Heart left ventricle (tissue), 16 donors: ENCODE data around the gene MIP. TPM values are rescaled to one million over a fixed set of nuclear protein-coding genes. Genes with fewer than 3 reads are reported as not detected.
A peak's percentile ranks its signal among the peaks of the same experiment; 100 is the strongest.
"Not testable (repeated sequence)": the region's sequence is repeated elsewhere in the genome, so short reads cannot be mapped to it uniquely, and the experiment has no call there.

Source experiments
- ATAC-seq, 4 donors: fragments of 200-7000 bp; cut with Tn5 transposase; one replicate each; pipeline ENCODE4 v1.9.1; 2020 to 2022; ENCODE audit warnings: moderate library complexity in 4 of 4, mild to moderate bottlenecking in 3 of 4, moderate number of reproducible peaks in 1 of 4
- DNase-seq, 5 donors: peaks; one replicate each; pipeline ENCODE4 v3.0.0-alpha.2; 2020
- H3K27ac ChIP-seq, 12 donors: fragments of 200-600 bp; sonication (generic) in 4 of 12; one replicate each; pipeline versions ENCODE4 v1.5.0 to v1.8.0; 2016 to 2022; ENCODE audit warnings: mild to moderate bottlenecking in 2 of 12
- H3K27me3 ChIP-seq, 9 donors: fragments of 200-600 bp; sonication (generic) in 2 of 9; one replicate each; pipeline versions ENCODE4 v1.5.1 to v1.8.0; 2016 to 2022; ENCODE audit warnings: mild to moderate bottlenecking in 3 of 9
- H3K36me3 ChIP-seq, 9 donors: fragments of 200-600 bp; sonication (generic) in 2 of 9; one replicate each; pipeline versions ENCODE4 v1.5.0 to v1.8.0; 2018 to 2022; ENCODE audit warnings: mild to moderate bottlenecking in 2 of 9
- H3K4me1 ChIP-seq, 12 donors: fragments of 200-600 bp; sonication (generic) in 4 of 12; one replicate each; pipeline versions ENCODE4 v1.5.0 to v1.8.0; 2016 to 2022; ENCODE audit warnings: mild to moderate bottlenecking in 3 of 12
- H3K4me3 ChIP-seq, 12 donors: fragments of 200-600 bp; sonication (generic) in 4 of 12; one replicate each; pipeline versions ENCODE4 v1.5.0 to v1.8.0; 2017 to 2022; ENCODE audit warnings: mild to moderate bottlenecking in 9 of 12, moderate library complexity in 4 of 12
- H3K9me3 ChIP-seq, 12 donors: fragments of 200-600 bp; sonication (generic) in 4 of 12; one replicate each; pipeline versions ENCODE4 v1.5.0 to v1.8.0; 2016 to 2022; ENCODE audit warnings: mild to moderate bottlenecking in 1 of 12
- POLR2A ChIP-seq, 2 donors: fragments of 450-650 bp; IDR thresholded peaks; one replicate each; pipeline ENCODE4 v1.6.1; 2017; ENCODE audit warnings: antibody characterized with exemption in 2 of 2, mild to moderate bottlenecking in 2 of 2, moderate library complexity in 2 of 2
- WGBS, 4 donors: extraction: QIAGEN DNeasy Blood & Tissue Kit in 2 of 4; methylation state at CpG; one replicate each; pipeline versions ENCODE4 v1.1.5 to v1.1.7; 2013 to 2018; 5-methylcytosine and 5-hydroxymethylcytosine counted together
- intact Hi-C, 10 donors: fragments of 100-400 bp; cut with DNase I; formaldehyde crosslinking; loops; one replicate each; pipeline versions ENCODE4 v1.11.1 to v1.14.2; 2022
- polyA plus RNA-seq, 2 donors: library from polyadenylated mRNA; stranded (reverse); fragments of 200-250 nt; gene quantifications; one replicate each; pipeline ENCODE4 v1.2.3, GENCODE V29; 2013
- total RNA-seq, 9 donors: library from RNA; depleted of rRNA in 2 of 9; stranded (reverse); fragments of >200 nt in 2 of 9; fragmentation: NEBNext Ultra II Directional in 3 of 9; extraction: Animal tissue kit (Norgen Biotek cat#: 25700) in 3 of 9; gene quantifications; one replicate each; pipeline versions ENCODE4 v1.1.0 to v1.2.4, GENCODE V29; 2016 to 2023
- TF ChIP-seq, protein P1 (sequence below), 12 donors: fragments of 200-600 bp; sonication (generic) in 4 of 12; IDR thresholded peaks; one replicate each; pipeline versions ENCODE4 v1.5.0 to v1.8.0; 2018 to 2022; ENCODE audit warnings: antibody characterized with exemption in 12 of 12, mild to moderate bottlenecking in 5 of 12
- donor health status: ischemic (EF 13 %, LVEDD 7.1; RV severe dilation, severe dysfunction).
- donor health status: healthy with polysubstance abuse.
- donor health status: DM: no; HTN: yes; CAD: no.
- donor health status: DM: no; HTN: no; CAD: no.
- donor health status: ischemic (EF 25% LVEDD 6.9; RV normal size, moderate dysfunction).
- donor health status: ischemic (EF 25% LVEDD 5.7; RV mildly dilated, moderate dysfunction).
- donor health status: healthy.
- donor health status: DM: yes; HTN: yes; CAD: no.
- donor health status: ischemic (EF 35%, LVEDD 5.7; RV mildly dilated, moderate dysfunction).
- donor health status: nonischemic (EF 11% LVEDD 7.7; RV severe dilation, severe dysfunction).
- donor health status: DM: yes; HTN: yes; CAD: no.
- donor health status: PGD.
- donor health status: ischemic (EF 29% LVEDD 5.4; RV normal size, mild dysfunction).
- donor health status: nonischemic (EF 23%, LVEDD 6.1; RV moderate dilation, normal function).

The MIP gene
- total and polyA plus RNA-seq, 11 donors: 0.28 to 0.32 TPM; not detected in 9

DNA sequence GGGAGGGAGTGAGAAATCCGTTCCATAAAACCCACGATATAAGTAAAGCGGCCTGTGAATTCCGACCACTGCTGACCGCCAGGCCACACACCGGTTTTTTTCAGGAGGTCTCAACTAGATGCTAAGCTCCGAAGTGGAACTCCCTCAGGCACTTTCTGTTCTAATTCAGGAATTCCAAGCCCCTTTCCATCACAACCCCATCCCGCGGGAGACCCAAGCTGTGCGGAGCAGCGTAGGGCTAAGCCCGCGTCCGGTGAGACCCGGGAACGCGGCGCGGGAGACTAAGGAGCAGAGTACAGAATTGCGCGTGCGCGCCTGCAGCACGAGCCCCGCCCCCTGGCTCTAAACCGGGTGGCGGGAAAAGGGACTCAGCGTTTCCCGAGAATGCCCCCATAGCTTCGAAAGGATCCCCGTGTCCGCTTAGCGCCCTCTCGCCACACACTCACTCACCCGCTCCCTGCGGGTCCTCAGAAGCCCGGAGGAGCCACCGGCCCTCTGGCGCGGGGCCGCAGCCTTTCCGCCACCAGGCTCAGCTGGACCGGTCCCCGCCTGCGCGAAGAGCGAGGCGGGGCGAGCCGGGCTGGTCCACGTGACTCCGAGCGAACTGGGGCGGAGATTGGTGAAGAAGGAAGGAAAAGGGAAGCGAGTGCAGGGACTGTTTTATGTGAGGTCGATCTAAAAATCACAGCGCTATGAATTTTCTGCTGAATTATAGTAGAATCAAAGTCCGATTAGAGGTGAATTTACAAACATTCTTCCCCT is 5.4 kb downstream of the MIP start, which contains the start of gene TIMELESS:
TIMELESS (minus strand) TSS at position 567 of the 762 bp plus-strand sequence. CDS start 15,256 bp downstream, outside the sequence.
- peak; percentile 89 to 92 (median 90) for DNase-seq
- intact Hi-C loops: loop anchor here in 7 of 10 donors (2.0 to 10.0 kb wide), 5 partner anchors 20 to 117 kb away; partner anchors contain the start of genes STAT2 (in 6 of the 7), APOF (in 5 of the 7), PAN2 (in 1 of the 7) and SPRYD4 (in 1 of the 7)
- peaks cover 0 to 22% (median 10%) of the 10 kb centered on the region in 12 donors for H3K4me1 ChIP-seq
- no peaks in the 10 kb centered on the region for H3K36me3 ChIP-seq
- peak within 1 kb of the TSS; percentile 46 to 86 (median 69) for H3K4me3 ChIP-seq
- ATAC-seq: peak; percentile 96 to 99 (median 98)
- peak within 1 kb of the TSS; percentile 69 to 94 (median 86) for H3K27ac ChIP-seq
- H3K27me3 ChIP-seq: no peaks in the 10 kb centered on the region
- WGBS, 4 donors: 0 to 1% (median 0%) methylated on average over 47 to 58 of the region's 58 CpGs
- no peaks in the 10 kb centered on the region for H3K9me3 ChIP-seq
- TF ChIP-seq POLR2A (IDR thresholded peaks at IDR 0.05): peak in 1 of 2 donors; percentile 50
- TF ChIP-seq, protein P1, sequence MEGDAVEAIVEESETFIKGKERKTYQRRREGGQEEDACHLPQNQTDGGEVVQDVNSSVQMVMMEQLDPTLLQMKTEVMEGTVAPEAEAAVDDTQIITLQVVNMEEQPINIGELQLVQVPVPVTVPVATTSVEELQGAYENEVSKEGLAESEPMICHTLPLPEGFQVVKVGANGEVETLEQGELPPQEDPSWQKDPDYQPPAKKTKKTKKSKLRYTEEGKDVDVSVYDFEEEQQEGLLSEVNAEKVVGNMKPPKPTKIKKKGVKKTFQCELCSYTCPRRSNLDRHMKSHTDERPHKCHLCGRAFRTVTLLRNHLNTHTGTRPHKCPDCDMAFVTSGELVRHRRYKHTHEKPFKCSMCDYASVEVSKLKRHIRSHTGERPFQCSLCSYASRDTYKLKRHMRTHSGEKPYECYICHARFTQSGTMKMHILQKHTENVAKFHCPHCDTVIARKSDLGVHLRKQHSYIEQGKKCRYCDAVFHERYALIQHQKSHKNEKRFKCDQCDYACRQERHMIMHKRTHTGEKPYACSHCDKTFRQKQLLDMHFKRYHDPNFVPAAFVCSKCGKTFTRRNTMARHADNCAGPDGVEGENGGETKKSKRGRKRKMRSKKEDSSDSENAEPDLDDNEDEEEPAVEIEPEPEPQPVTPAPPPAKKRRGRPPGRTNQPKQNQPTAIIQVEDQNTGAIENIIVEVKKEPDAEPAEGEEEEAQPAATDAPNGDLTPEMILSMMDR (IDR thresholded peaks at IDR 0.05): peak in 4 of 12 donors; percentile 6 to 16 (median 14)

DNA sequence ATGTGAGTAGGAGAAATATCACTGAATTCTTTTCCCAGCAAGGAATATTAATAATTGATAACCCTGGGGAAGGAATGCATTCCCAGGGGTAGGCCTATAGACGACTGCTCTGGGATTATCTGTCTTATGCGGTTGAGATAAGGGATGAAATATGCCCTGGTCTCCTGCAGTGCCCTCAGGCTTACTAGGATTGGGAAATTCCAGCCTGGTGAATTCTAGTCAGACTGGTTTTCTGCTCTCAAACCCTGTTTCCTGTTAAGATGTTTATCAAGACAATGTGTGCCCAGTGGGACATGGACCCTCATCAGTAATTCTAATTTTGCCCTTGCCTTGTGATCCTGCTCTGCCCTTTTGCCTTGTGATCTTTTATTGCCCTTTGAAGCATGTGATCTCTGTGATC is 11.2 kb downstream of the MIP start:
- not testable (repeated sequence) for H3K36me3 ChIP-seq, H3K27me3 ChIP-seq, DNase-seq, H3K9me3 ChIP-seq, ATAC-seq, H3K27ac ChIP-seq, H3K4me3 ChIP-seq
- intact Hi-C loops: loop anchor here in 1 of 10 donors (10.0 kb wide), 1 partner anchor 78 kb away; the partner anchor contains the start of genes APOF and STAT2
- peaks cover 0 to 10% (median under 1%) of the 10 kb centered on the region in 12 donors for H3K4me1 ChIP-seq
- 66 to 84% (median 82%) methylated on average over 2 of the region's 2 CpGs for WGBS, 4 donors

- WGBS, 4 donors: 83 to 88% (median 87%) methylated on average over 11 of the region's 11 CpGs
- ATAC-seq (no peak), DNase-seq (no peak)
- no peaks in the 10 kb centered on the region for H3K9me3 ChIP-seq
- H3K36me3 ChIP-seq: peaks cover 0 to 5% (median 0%) of the 10 kb centered on the region in 9 donors
- H3K4me3 ChIP-seq: no peak overlapping the region
- H3K27me3 ChIP-seq: no peaks in the 10 kb centered on the region
- no peaks in the 10 kb centered on the region for H3K4me1 ChIP-seq
- intact Hi-C loops: no loop called here
- no peak overlapping the region for H3K27ac ChIP-seq
- TF ChIP-seq POLR2A (IDR thresholded peaks at IDR 0.05): no peak
- TF ChIP-seq, protein P1 (IDR thresholded peaks at IDR 0.05): no peak
Measured at GRCh38 chr12:56437430-56438176, 16.9 kb downstream of the MIP start.

- ATAC-seq (no peak), DNase-seq (no peak)
- WGBS, 4 donors: 93 to 96% (median 95%) methylated on average over 6 of the region's 6 CpGs
- H3K27ac ChIP-seq: no peak overlapping the region
- H3K4me1 ChIP-seq: no peaks in the 10 kb centered on the region
- peaks cover 0 to 19% (median 0%) of the 10 kb centered on the region in 9 donors for H3K36me3 ChIP-seq
- no peak for TF ChIP-seq POLR2A (IDR thresholded peaks at IDR 0.05)
- TF ChIP-seq, protein P1 (IDR thresholded peaks at IDR 0.05): no peak
- H3K9me3 ChIP-seq: no peaks in the 10 kb centered on the region
- H3K27me3 ChIP-seq: no peaks in the 10 kb centered on the region
- H3K4me3 ChIP-seq: no peak overlapping the region
- intact Hi-C loops: no loop called here
Measured at GRCh38 chr12:56434828-56435227, 19.6 kb downstream of the MIP start.
